ENCODE results near the gene OTUD4. TPM values are rescaled to one million over a fixed set of nuclear protein-coding genes. Genes with fewer than 3 reads are reported as not detected.

The OTUD4 gene
- total and polyA plus RNA-seq, 4 donors = 5.3 to 27.5 (median 11.6) TPM

DNA sequence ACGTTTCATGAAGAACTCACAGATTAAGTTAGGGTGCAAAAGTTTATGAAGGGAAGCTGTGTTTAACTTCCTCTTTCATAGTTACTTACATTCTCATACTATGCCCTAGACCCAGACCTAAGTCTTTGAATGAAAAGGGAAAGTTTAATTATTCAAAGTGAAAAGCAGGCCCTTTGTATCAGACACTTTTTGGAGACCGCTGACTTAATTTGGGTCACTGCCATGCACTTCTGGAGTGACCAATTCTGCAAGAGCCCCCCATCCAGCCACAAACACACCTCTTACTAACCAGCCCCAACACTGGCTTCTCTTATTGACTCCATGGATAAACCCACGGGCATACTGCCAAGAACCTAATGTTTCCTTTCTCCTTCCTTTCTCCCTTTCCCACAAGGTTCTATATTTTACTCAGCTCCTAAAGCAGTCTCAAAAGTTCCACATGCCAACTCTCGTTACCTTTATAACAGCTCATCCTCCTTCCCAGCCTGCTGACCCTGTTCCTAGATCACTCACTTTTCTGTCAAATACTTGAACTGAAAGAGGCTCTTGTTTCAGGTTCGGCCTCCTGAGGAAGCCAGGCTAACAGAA lies 47.8 kb downstream of the OTUD4 start:
- Histone ChIP-seq H3K27me3 (ENCODE audit: control insufficient read depth in 4 of 4, insufficient read depth in 4 of 4, low read length in 3 of 4) (no peaks in the 10 kb centered on the region), H3K9me3 (ENCODE audit: control insufficient read depth in 4 of 4, low read length in 3 of 4) (no peaks in the 10 kb centered on the region), H3K4me3 (ENCODE audit: low read depth in 1 of 3, low read length in 3 of 3) (no peak overlapping the region), H3K27ac (ENCODE audit: low read depth in 1 of 2, low read length in 2 of 2) (no peak overlapping the region), H3K4me1 (ENCODE audit: control insufficient read depth in 4 of 4, insufficient read depth in 4 of 4, low read length in 3 of 4) (peaks cover 0 to 3% (median 0%) of the 10 kb centered on the region in 4 donors), H3K36me3 (ENCODE audit: control insufficient read depth in 4 of 4, insufficient read depth in 3 of 4, low read depth in 1 of 4, low read length in 3 of 4) (peaks cover 2 to 12% (median 7%) of the 10 kb centered on the region in 4 donors), H3K9ac (ENCODE audit: low read depth in 1 of 2, low read length in 2 of 2) (no peak overlapping the region)
- TF ChIP-seq YY1 (IDR thresholded peaks at IDR 0.05) (no peak), TAF1 (conservative IDR thresholded peaks at IDR 0.05) (no peak), HNF4A (conservative IDR thresholded peaks at IDR 0.05) (no peak), GABPA (IDR thresholded peaks at IDR 0.05 in 1 of 2, conservative IDR thresholded peaks at IDR 0.05 in 1 of 2) (no peak), RAD21 (IDR thresholded peaks at IDR 0.05) (no peak), NR2F2 (IDR thresholded peaks at IDR 0.05) (no peak), EGR1 (IDR thresholded peaks at IDR 0.05; ENCODE audit: low read depth in 2 of 2) (no peak), HNF4G (IDR thresholded peaks at IDR 0.05) (no peak), RXRA (IDR thresholded peaks at IDR 0.05) (no peak), SP1 (IDR thresholded peaks at IDR 0.05) (no peak), FOXA2 (IDR thresholded peaks at IDR 0.05) (no peak)
- TF ChIP-seq, protein P1, sequence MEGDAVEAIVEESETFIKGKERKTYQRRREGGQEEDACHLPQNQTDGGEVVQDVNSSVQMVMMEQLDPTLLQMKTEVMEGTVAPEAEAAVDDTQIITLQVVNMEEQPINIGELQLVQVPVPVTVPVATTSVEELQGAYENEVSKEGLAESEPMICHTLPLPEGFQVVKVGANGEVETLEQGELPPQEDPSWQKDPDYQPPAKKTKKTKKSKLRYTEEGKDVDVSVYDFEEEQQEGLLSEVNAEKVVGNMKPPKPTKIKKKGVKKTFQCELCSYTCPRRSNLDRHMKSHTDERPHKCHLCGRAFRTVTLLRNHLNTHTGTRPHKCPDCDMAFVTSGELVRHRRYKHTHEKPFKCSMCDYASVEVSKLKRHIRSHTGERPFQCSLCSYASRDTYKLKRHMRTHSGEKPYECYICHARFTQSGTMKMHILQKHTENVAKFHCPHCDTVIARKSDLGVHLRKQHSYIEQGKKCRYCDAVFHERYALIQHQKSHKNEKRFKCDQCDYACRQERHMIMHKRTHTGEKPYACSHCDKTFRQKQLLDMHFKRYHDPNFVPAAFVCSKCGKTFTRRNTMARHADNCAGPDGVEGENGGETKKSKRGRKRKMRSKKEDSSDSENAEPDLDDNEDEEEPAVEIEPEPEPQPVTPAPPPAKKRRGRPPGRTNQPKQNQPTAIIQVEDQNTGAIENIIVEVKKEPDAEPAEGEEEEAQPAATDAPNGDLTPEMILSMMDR (IDR thresholded peaks at IDR 0.05; ENCODE audit: low read depth, low read length, missing input control) = no peak
- TF ChIP-seq, protein P2, sequence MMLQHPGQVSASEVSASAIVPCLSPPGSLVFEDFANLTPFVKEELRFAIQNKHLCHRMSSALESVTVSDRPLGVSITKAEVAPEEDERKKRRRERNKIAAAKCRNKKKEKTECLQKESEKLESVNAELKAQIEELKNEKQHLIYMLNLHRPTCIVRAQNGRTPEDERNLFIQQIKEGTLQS (IDR thresholded peaks at IDR 0.05) = no peak
- TF ChIP-seq, protein P3, sequence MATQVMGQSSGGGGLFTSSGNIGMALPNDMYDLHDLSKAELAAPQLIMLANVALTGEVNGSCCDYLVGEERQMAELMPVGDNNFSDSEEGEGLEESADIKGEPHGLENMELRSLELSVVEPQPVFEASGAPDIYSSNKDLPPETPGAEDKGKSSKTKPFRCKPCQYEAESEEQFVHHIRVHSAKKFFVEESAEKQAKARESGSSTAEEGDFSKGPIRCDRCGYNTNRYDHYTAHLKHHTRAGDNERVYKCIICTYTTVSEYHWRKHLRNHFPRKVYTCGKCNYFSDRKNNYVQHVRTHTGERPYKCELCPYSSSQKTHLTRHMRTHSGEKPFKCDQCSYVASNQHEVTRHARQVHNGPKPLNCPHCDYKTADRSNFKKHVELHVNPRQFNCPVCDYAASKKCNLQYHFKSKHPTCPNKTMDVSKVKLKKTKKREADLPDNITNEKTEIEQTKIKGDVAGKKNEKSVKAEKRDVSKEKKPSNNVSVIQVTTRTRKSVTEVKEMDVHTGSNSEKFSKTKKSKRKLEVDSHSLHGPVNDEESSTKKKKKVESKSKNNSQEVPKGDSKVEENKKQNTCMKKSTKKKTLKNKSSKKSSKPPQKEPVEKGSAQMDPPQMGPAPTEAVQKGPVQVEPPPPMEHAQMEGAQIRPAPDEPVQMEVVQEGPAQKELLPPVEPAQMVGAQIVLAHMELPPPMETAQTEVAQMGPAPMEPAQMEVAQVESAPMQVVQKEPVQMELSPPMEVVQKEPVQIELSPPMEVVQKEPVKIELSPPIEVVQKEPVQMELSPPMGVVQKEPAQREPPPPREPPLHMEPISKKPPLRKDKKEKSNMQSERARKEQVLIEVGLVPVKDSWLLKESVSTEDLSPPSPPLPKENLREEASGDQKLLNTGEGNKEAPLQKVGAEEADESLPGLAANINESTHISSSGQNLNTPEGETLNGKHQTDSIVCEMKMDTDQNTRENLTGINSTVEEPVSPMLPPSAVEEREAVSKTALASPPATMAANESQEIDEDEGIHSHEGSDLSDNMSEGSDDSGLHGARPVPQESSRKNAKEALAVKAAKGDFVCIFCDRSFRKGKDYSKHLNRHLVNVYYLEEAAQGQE (IDR thresholded peaks at IDR 0.05) = no peak
- TF ChIP-seq, protein P4, sequence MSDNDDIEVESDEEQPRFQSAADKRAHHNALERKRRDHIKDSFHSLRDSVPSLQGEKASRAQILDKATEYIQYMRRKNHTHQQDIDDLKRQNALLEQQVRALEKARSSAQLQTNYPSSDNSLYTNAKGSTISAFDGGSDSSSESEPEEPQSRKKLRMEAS (IDR thresholded peaks at IDR 0.05) = no peak
- DNase-seq (ENCODE audit: low spot score) = no peak
- WGBS = 71% methylated on average over 5 of the region's 5 CpGs

DNA sequence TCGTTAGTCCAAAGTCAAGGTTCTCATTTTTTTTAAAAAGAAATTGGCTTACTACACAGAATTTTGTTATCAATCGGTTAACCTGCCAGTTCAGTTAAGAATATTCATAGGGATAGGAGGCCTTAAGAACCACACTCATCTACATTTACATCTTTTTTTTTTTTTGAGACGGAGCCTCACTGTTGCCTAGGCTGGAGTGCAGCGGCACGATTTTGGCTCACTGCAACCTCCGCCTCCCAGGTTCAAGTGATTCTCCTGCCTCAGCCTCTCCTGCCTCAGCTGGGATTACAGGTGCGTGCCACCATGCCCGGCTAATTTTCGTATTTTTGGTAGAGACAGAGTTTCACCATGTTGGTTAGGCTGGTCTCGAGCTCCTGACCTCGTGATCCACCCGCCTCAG lies 48.5 kb downstream of the OTUD4 start:
- H3K27me3 ChIP-seq (ENCODE audit: control insufficient read depth in 4 of 4, insufficient read depth in 4 of 4, low read length in 3 of 4) = no peaks in the 10 kb centered on the region
- H3K27ac ChIP-seq (ENCODE audit: low read depth in 1 of 2, low read length in 2 of 2) = no peak overlapping the region
- no peak for DNase-seq (ENCODE audit: low spot score)
- peaks cover 2 to 13% (median 10%) of the 10 kb centered on the region in 4 donors for H3K36me3 ChIP-seq (ENCODE audit: control insufficient read depth in 4 of 4, insufficient read depth in 3 of 4, low read depth in 1 of 4, low read length in 3 of 4)
- WGBS = 85% methylated on average over 12 of the region's 12 CpGs
- peaks cover 0 to 3% (median 0%) of the 10 kb centered on the region in 4 donors for H3K4me1 ChIP-seq (ENCODE audit: control insufficient read depth in 4 of 4, insufficient read depth in 4 of 4, low read length in 3 of 4)
- H3K9ac ChIP-seq (ENCODE audit: low read depth in 1 of 2, low read length in 2 of 2) = no peak overlapping the region
- no peaks in the 10 kb centered on the region for H3K9me3 ChIP-seq (ENCODE audit: control insufficient read depth in 4 of 4, low read length in 3 of 4)
- TF ChIP-seq SP1 (IDR thresholded peaks at IDR 0.05) (no peak), TAF1 (conservative IDR thresholded peaks at IDR 0.05) (no peak), RXRA (IDR thresholded peaks at IDR 0.05) (no peak), EGR1 (IDR thresholded peaks at IDR 0.05; ENCODE audit: low read depth in 2 of 2) (no peak), NR2F2 (IDR thresholded peaks at IDR 0.05) (no peak), GABPA (IDR thresholded peaks at IDR 0.05 in 1 of 2, conservative IDR thresholded peaks at IDR 0.05 in 1 of 2) (no peak), JUND (IDR thresholded peaks at IDR 0.05) (no peak), RAD21 (IDR thresholded peaks at IDR 0.05) (no peak), FOXA2 (IDR thresholded peaks at IDR 0.05) (no peak)
- TF ChIP-seq, protein P1 (IDR thresholded peaks at IDR 0.05; ENCODE audit: low read depth, low read length, missing input control) = no peak
- TF ChIP-seq, protein P2 (IDR thresholded peaks at IDR 0.05) = no peak
- TF ChIP-seq, protein P4 (IDR thresholded peaks at IDR 0.05) = no peak
- H3K4me3 ChIP-seq (ENCODE audit: low read depth in 1 of 3, low read length in 3 of 3) = no peak overlapping the region
